OCI-LY7 (cell line): ENCODE results near the gene HPN. TPM values are rescaled to one million over a fixed set of nuclear protein-coding genes. Genes with fewer than 3 reads are reported as not detected.

Source experiments
- BruUV-seq: library from RNA; stranded (reverse); fragments of 400-500 nt; replicated peaks from 2 replicates; lab custom pipeline; 2021; lab: Mats Ljungman, UMichigan
- CTCF ChIA-PET: fragments of 300-600 bp; sonication (Branson Sonifier 250); formaldehyde crosslinking; loops from one replicate; lab custom pipeline; 2022; ENCODE audit warnings: antibody characterized with exemption; ENCODE audit not compliant: unreplicated experiment; lab: Charles Lee
- POLR2A ChIA-PET: fragments of 300-600 bp; sonication (Branson Sonifier 250); formaldehyde crosslinking; loops from one replicate; lab custom pipeline; 2022; ENCODE audit warnings: antibody characterized with exemption; lab: Charles Lee
- DNase-seq: peaks from one replicate; pipeline ENCODE4 v3.0.0-alpha.2; 2015; ENCODE audit warnings: low spot score
- H2AFZ ChIP-seq: fragments of 200-600 bp; sonication (generic), shearing (Covaris generic); 2 replicates; pipeline ENCODE4 v1.6.1; 2014; ENCODE audit warnings: mild to moderate bottlenecking, antibody characterized with exemption, low read length, moderate library complexity
- H3K27ac ChIP-seq: fragments of 200-600 bp; sonication (generic); 2 replicates; pipeline ENCODE4 v1.5.1; 2014; ENCODE audit warnings: mixed run types, low read depth, mild to moderate bottlenecking, moderate library complexity, low read length, inconsistent platforms; ENCODE audit not compliant: poor library complexity, severe bottlenecking
- H3K36me3 ChIP-seq: fragments of 200-600 bp; sonication (generic); 2 replicates; pipeline ENCODE4 v1.6.1; 2014; ENCODE audit warnings: mild to moderate bottlenecking, antibody characterized with exemption, low read length, moderate library complexity, mixed read lengths; ENCODE audit not compliant: insufficient read depth
- H3K4me1 ChIP-seq: fragments of 200-600 bp; sonication (generic); 2 replicates; pipeline ENCODE4 v1.5.1; 2014; ENCODE audit warnings: mild to moderate bottlenecking, low read length; ENCODE audit not compliant: insufficient read depth, poor library complexity, severe bottlenecking
- H3K4me2 ChIP-seq: fragments of 200-600 bp; sonication (generic); 2 replicates; pipeline ENCODE4 v1.6.1; 2014; ENCODE audit warnings: mild to moderate bottlenecking, low read length
- H3K4me3 ChIP-seq: fragments of 200-600 bp; sonication (generic); 2 replicates; pipeline ENCODE4 v1.5.1; 2014; ENCODE audit warnings: mild to moderate bottlenecking, low read depth, low read length; ENCODE audit not compliant: poor library complexity, severe bottlenecking
- H3K79me2 ChIP-seq: fragments of 200-600 bp; sonication (generic); 2 replicates; pipeline ENCODE4 v1.6.1; 2016; ENCODE audit warnings: low read depth, mild to moderate bottlenecking, low read length, moderate library complexity, mixed read lengths; ENCODE audit not compliant: insufficient read depth
- H3K9me2 ChIP-seq: fragments of 200-600 bp; sonication (generic); 2 replicates; pipeline ENCODE4 v1.6.1; 2016; ENCODE audit warnings: mild to moderate bottlenecking, low read length, mixed read lengths; ENCODE audit not compliant: insufficient read depth
- H3K9me3 ChIP-seq: fragments of 200-600 bp; sonication (generic); 2 replicates; pipeline ENCODE4 v1.6.1; 2014; ENCODE audit warnings: mild to moderate bottlenecking, mixed run types, low read length, mixed read lengths
- H4K20me1 ChIP-seq: fragments of 200-600 bp; sonication (generic); 2 replicates; pipeline ENCODE4 v1.6.1; 2014; ENCODE audit warnings: mild to moderate bottlenecking, antibody characterized with exemption, low read length, moderate library complexity, mixed read lengths; ENCODE audit not compliant: insufficient read depth
- CTCF ChIP-seq: fragments of 200-600 bp; sonication (generic); conservative IDR thresholded peaks from 2 replicates; pipeline ENCODE4 v1.5.1; 2014; ENCODE audit warnings: mild to moderate bottlenecking, antibody characterized with exemption, low read length, moderate library complexity, mixed read lengths
- EZH2phosphoT487 ChIP-seq: fragments of 200-600 bp; sonication (generic); IDR thresholded peaks from 2 replicates; pipeline ENCODE4 v1.6.1; 2018; ENCODE audit warnings: low read depth, borderline replicate concordance, mild to moderate bottlenecking, mixed run types, antibody characterized with exemption, low read length, moderate library complexity, mixed read lengths
- intact Hi-C: fragments of 100-400 bp; cut with micrococcal nuclease; formaldehyde crosslinking; loops from one replicate; pipeline ENCODE4 v1.10.0; 2022; ENCODE audit not compliant: unreplicated experiment
- total RNA-seq, 2 experiments: library from RNA; depleted of rRNA in 1 of 2; stranded (reverse); fragments of >200 nt in 1 of 2; shearing (Covaris generic) in 1 of 2; gene quantifications; 2 replicates each; pipeline ENCODE4 v1.2.3, GENCODE V29; 2014 to 2022

Gene HPN
- total RNA-seq, 2 experiments from 2014 or later: 0.17 to 0.19 TPM

DNA sequence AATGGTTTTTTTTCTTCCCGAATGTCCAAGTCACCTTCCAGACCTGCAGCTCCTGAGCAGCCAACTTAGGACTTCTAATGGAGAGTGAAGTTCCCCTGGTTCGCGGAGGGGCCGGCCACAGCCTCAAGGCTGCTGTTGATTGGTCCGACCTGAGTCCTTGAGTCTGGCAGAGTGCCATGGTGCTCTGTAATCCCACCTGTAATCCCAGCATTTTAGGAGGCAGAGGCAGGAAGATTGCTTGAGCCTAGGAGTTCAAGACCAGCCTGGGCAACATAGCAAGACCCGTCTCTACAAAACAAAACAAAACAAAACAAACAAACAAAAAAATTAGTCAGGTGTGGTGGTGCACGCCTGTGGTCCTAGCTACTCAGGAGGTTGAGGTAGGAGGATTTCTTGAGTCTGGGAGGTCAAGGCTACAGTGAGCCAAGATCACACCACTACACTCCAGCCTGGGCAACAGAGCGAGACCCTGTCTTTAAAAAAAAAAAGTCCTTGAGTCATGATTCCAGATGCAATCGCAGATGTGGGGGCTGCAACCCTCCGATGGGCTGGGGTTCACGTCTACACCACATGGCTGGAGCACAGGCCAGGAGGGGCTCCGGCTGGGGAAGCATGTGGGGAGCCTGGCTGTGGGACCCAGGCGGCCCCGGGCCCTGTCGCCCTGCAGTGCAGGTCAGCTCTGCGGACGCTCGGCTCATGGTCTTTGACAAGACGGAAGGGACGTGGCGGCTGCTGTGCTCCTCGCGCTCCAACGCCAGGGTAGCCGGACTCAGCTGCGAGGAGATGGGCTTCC lies 17.7 kb downstream of the HPN start:
- Histone ChIP-seq H3K4me1 (peaks cover 14% of the 10 kb centered on the region), H2AFZ (no peak overlapping the region), H3K79me2 (no peaks in the 10 kb centered on the region), H3K27ac (no peak overlapping the region), H4K20me1 (no peaks in the 10 kb centered on the region), H3K36me3 (no peaks in the 10 kb centered on the region), H3K9me2 (no peaks in the 10 kb centered on the region), H3K9me3 (no peaks in the 10 kb centered on the region), H3K4me3 (no peak overlapping the region), H3K4me2 (no peak overlapping the region)
- ChIA-PET POLR2A (interaction anchor here (0.7 to 1.2 kb wide), 3 partner anchors 8 to 83 kb away, joined by 3 read pairs; no protein-coding TSS in a partner anchor), CTCF (interaction anchor here (1.5 kb wide), 1 partner anchor 8 kb away, joined by 5 read pairs; no protein-coding TSS in a partner anchor)
- TF ChIP-seq CTCF: no peak
- no peak for TF ChIP-seq EZH2phosphoT487
- no TSS peak for BruUV-seq
- DNase-seq: no peak
- intact Hi-C loops: no loop called here

DNA sequence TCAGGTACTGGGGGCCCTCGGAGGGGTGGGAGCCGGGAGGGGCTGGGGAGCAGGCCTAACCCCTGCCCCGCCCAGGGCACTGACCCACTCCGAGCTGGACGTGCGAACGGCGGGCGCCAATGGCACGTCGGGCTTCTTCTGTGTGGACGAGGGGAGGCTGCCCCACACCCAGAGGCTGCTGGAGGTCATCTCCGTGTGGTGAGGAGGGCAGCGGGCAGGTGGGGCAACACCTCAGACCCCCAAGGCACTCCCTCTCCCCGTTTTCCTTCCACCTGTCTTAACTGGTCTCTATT lies 18.2 kb downstream of the HPN start:
- Histone ChIP-seq H2AFZ (no peak overlapping the region), H3K4me3 (no peak overlapping the region), H3K9me3 (no peaks in the 10 kb centered on the region), H3K4me2 (no peak overlapping the region), H3K4me1 (peaks cover 14% of the 10 kb centered on the region), H4K20me1 (no peaks in the 10 kb centered on the region), H3K36me3 (no peaks in the 10 kb centered on the region), H3K9me2 (no peaks in the 10 kb centered on the region), H3K79me2 (no peaks in the 10 kb centered on the region), H3K27ac (no peak overlapping the region)
- no TSS peak for BruUV-seq
- no peak for DNase-seq
- TF ChIP-seq EZH2phosphoT487 (no peak), CTCF (no peak)
- intact Hi-C loops: no loop called here
- ChIA-PET POLR2A (interaction anchor here (1.2 kb wide), 1 partner anchor 27 kb away, joined by 3 read pairs; no protein-coding TSS in a partner anchor), CTCF (no interaction called here)

DNA sequence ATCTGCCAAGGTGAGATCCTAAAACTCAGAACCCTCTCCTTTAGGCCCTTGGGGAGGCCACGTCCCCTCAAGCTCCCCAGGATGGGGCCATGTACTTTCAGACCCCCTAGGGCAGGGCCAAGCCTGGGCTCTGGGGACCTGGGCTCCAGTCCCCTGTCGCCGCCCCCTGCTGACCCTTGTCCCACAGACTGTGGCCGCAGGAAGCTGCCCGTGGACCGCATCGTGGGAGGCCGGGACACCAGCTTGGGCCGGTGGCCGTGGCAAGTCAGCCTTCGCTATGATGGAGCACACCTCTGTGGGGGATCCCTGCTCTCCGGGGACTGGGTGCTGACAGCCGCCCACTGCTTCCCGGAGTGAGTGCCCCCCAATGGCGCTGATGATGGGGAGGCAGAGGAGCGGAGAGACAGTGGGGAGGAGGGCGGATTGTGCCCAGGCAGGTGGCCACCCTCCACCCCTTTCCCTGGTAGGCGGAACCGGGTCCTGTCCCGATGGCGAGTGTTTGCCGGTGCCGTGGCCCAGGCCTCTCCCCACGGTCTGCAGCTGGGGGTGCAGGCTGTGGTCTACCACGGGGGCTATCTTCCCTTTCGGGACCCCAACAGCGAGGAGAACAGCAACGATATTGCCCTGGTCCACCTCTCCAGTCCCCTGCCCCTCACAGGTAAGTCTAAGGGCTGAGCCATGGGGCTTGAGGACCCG lies 18.8 kb downstream of the HPN start:
- POLR2A ChIA-PET: no interaction called here
- no peaks in the 10 kb centered on the region for H3K9me2 ChIP-seq
- peaks cover 14% of the 10 kb centered on the region for H3K4me1 ChIP-seq
- H3K79me2 ChIP-seq: no peaks in the 10 kb centered on the region
- no TSS peak for BruUV-seq
- H2AFZ ChIP-seq: no peak overlapping the region
- intact Hi-C loops: no loop called here
- TF ChIP-seq CTCF (no peak), EZH2phosphoT487 (no peak)
- no peaks in the 10 kb centered on the region for H3K36me3 ChIP-seq
- CTCF ChIA-PET: no interaction called here
- no peak overlapping the region for H3K4me2 ChIP-seq
- no peak overlapping the region for H3K4me3 ChIP-seq
- H4K20me1 ChIP-seq: no peaks in the 10 kb centered on the region
- H3K27ac ChIP-seq: no peak overlapping the region
- no peaks in the 10 kb centered on the region for H3K9me3 ChIP-seq
- no peak for DNase-seq
